CD4-positive, CD25-positive, alpha-beta regulatory T cell (primary cell): ENCODE results near the gene GRAP. TPM values are rescaled to one million over a fixed set of nuclear protein-coding genes. Genes with fewer than 3 reads are reported as not detected.
"Not testable (repeated sequence)": the region's sequence is repeated elsewhere in the genome, so short reads cannot be mapped to it uniquely, and the experiment has no call there.

Source experiments
- ATAC-seq, 2 donors: fragments of 150-1000 bp; cut with Tn5 transposase; one replicate each; pipeline ENCODE4 v1.10.0; 2021; ENCODE audit warnings: low read depth in 2 of 2, moderate number of reproducible peaks in 2 of 2, moderate library complexity in 1 of 2
- DNase-seq, 3 donors: peaks; one replicate each; pipeline versions ENCODE4 v3.0.0 to v3.0.0-alpha.2; 2012 to 2022; ENCODE audit warnings: mixed read lengths in 1 of 3
- H3K27ac ChIP-seq: one replicate; pipeline ENCODE4 v1.7.0; 2013; ENCODE audit warnings: mild to moderate bottlenecking, low read length; ENCODE audit not compliant: insufficient read depth, poor library complexity, severe bottlenecking
- H3K27me3 ChIP-seq: one replicate; pipeline ENCODE4 v1.7.0; 2013; ENCODE audit warnings: low read length; ENCODE audit not compliant: control insufficient read depth, insufficient read depth
- H3K36me3 ChIP-seq: one replicate; pipeline ENCODE4 v1.7.0; 2013; ENCODE audit warnings: mild to moderate bottlenecking, low read length, moderate library complexity; ENCODE audit not compliant: control insufficient read depth, insufficient read depth
- H3K4me1 ChIP-seq: 2 replicates; pipeline ENCODE4 v1.7.0; 2013; ENCODE audit warnings: mild to moderate bottlenecking, low read length; ENCODE audit not compliant: insufficient read depth, control insufficient read depth, poor library complexity, severe bottlenecking
- H3K4me3 ChIP-seq: one replicate; pipeline ENCODE4 v1.7.0; 2013; ENCODE audit warnings: low read depth, mild to moderate bottlenecking, low read length, moderate library complexity
- H3K9me3 ChIP-seq, 2 experiments: 1 replicate in 1 of 2; 2 replicates in 1 of 2; pipeline ENCODE4 v1.7.0; 2013; ENCODE audit warnings: low read length in 2 of 2, mild to moderate bottlenecking in 1 of 2, moderate library complexity in 1 of 2; ENCODE audit not compliant: control insufficient read depth in 2 of 2
- H3K27ac Mint-ChIP-seq, 3 donors: one replicate each; pipeline ENCODE4 v1.8.0; 2020 to 2022; ENCODE audit warnings: mild to moderate bottlenecking in 3 of 3, mixed read lengths in 3 of 3, moderate library complexity in 2 of 3
- H3K27me3 Mint-ChIP-seq: one replicate; pipeline ENCODE4 v1.8.0; 2022; ENCODE audit warnings: mild to moderate bottlenecking, mixed read lengths
- H3K36me3 Mint-ChIP-seq: one replicate; pipeline ENCODE4 v1.8.0; 2020; ENCODE audit warnings: mixed read lengths
- H3K4me1 Mint-ChIP-seq, 4 donors: one replicate each; pipeline ENCODE4 v1.8.0; 2020 to 2022; ENCODE audit warnings: mixed read lengths in 4 of 4, mild to moderate bottlenecking in 1 of 4
- H3K4me3 Mint-ChIP-seq, 4 donors: one replicate each; pipeline ENCODE4 v1.8.0; 2020 to 2022; ENCODE audit warnings: mild to moderate bottlenecking in 4 of 4, mixed read lengths in 4 of 4, moderate library complexity in 3 of 4
- H3K9me3 Mint-ChIP-seq, 7 donors: one replicate each; pipeline ENCODE4 v1.8.0; 2020 to 2022; ENCODE audit warnings: mixed read lengths in 7 of 7, mild to moderate bottlenecking in 3 of 7, moderate library complexity in 2 of 7
- polyA plus RNA-seq, 4 donors: library from polyadenylated mRNA; unstranded; fragments of 300-500 nt; fragmentation: Illumina TruSeq; gene quantifications; one replicate each; pipeline ENCODE4 v1.2.3, GENCODE V29; 2021
- total RNA-seq: library from RNA; stranded (reverse); gene quantifications from one replicate; pipeline ENCODE4 v1.2.3, GENCODE V29; 2022

GRAP gene
- total and polyA plus RNA-seq, 5 donors from 2014 or later, result 34.5 to 77.5 (median 62.1) TPM

- H3K27ac Mint-ChIP-seq, DNase-seq, H3K9me3 ChIP-seq, H3K9me3 Mint-ChIP-seq, H3K4me3 Mint-ChIP-seq, H3K27me3 Mint-ChIP-seq, H3K27me3 ChIP-seq, H3K27ac ChIP-seq, H3K36me3 ChIP-seq, H3K36me3 Mint-ChIP-seq, H3K4me3 ChIP-seq, H3K4me1 ChIP-seq, H3K4me1 Mint-ChIP-seq: not testable (repeated sequence)
- peak; percentile 42 to 50 for ATAC-seq
Observed at GRCh38 chr17:19038007-19038406, 8.8 kb downstream of the GRAP start.

- ATAC-seq, H3K36me3 Mint-ChIP-seq, H3K4me3 ChIP-seq, DNase-seq, H3K36me3 ChIP-seq, H3K27ac ChIP-seq, H3K27me3 ChIP-seq, H3K4me3 Mint-ChIP-seq, H3K4me1 Mint-ChIP-seq, H3K27me3 Mint-ChIP-seq, H3K27ac Mint-ChIP-seq, H3K9me3 ChIP-seq, H3K4me1 ChIP-seq, H3K9me3 Mint-ChIP-seq: not testable (repeated sequence)
Observed at GRCh38 chr17:19037547-19037946, 9.2 kb downstream of the GRAP start.

- not testable (repeated sequence) for H3K36me3 Mint-ChIP-seq, H3K36me3 ChIP-seq, H3K27me3 ChIP-seq, H3K27ac Mint-ChIP-seq, H3K9me3 Mint-ChIP-seq, H3K9me3 ChIP-seq, ATAC-seq, H3K4me3 ChIP-seq, H3K4me1 ChIP-seq, H3K4me1 Mint-ChIP-seq, H3K27me3 Mint-ChIP-seq, H3K27ac ChIP-seq, H3K4me3 Mint-ChIP-seq, DNase-seq
Observed at GRCh38 chr17:19036186-19036585, 10.6 kb downstream of the GRAP start.

GRCh38 chr17:19032377-19032988 is 14.3 kb downstream of the GRAP start:
- not testable (repeated sequence) for H3K4me3 ChIP-seq, H3K36me3 ChIP-seq, H3K4me3 Mint-ChIP-seq, H3K36me3 Mint-ChIP-seq, H3K27me3 Mint-ChIP-seq, DNase-seq, H3K9me3 Mint-ChIP-seq, H3K4me1 Mint-ChIP-seq, H3K27ac ChIP-seq, H3K9me3 ChIP-seq, H3K27me3 ChIP-seq, H3K27ac Mint-ChIP-seq, H3K4me1 ChIP-seq
- ATAC-seq, result peak; percentile 90 to 93

GRCh38 chr17:19031729-19032128 is 15.0 kb downstream of the GRAP start:
- H3K27ac ChIP-seq, H3K36me3 ChIP-seq, H3K9me3 ChIP-seq, H3K4me1 Mint-ChIP-seq, H3K27ac Mint-ChIP-seq, H3K4me1 ChIP-seq, H3K36me3 Mint-ChIP-seq, H3K27me3 ChIP-seq, H3K27me3 Mint-ChIP-seq, H3K9me3 Mint-ChIP-seq, H3K4me3 Mint-ChIP-seq, H3K4me3 ChIP-seq: not testable (repeated sequence)
- peak in 1 of 3 donors; percentile 17 for DNase-seq
- ATAC-seq, result peak in 1 of 2 donors; percentile 54

GRCh38 chr17:19030771-19031449 is 15.8 kb downstream of the GRAP start:
- H3K27me3 Mint-ChIP-seq, H3K9me3 ChIP-seq, H3K4me3 Mint-ChIP-seq, DNase-seq, H3K4me1 Mint-ChIP-seq, H3K36me3 Mint-ChIP-seq, H3K4me1 ChIP-seq, H3K27me3 ChIP-seq, ATAC-seq, H3K27ac Mint-ChIP-seq, H3K36me3 ChIP-seq, H3K9me3 Mint-ChIP-seq, H3K4me3 ChIP-seq, H3K27ac ChIP-seq: not testable (repeated sequence)

GRCh38 chr17:19029740-19030139 is 17.0 kb downstream of the GRAP start:
- not testable (repeated sequence) for ATAC-seq, H3K4me1 ChIP-seq, DNase-seq, H3K9me3 Mint-ChIP-seq, H3K4me3 Mint-ChIP-seq, H3K4me3 ChIP-seq, H3K27me3 ChIP-seq, H3K36me3 ChIP-seq, H3K9me3 ChIP-seq, H3K4me1 Mint-ChIP-seq, H3K27ac Mint-ChIP-seq, H3K27me3 Mint-ChIP-seq, H3K36me3 Mint-ChIP-seq, H3K27ac ChIP-seq

- DNase-seq, H3K4me3 Mint-ChIP-seq, ATAC-seq, H3K27ac Mint-ChIP-seq, H3K27me3 Mint-ChIP-seq, H3K27me3 ChIP-seq, H3K36me3 Mint-ChIP-seq, H3K4me1 ChIP-seq, H3K36me3 ChIP-seq, H3K9me3 ChIP-seq, H3K4me3 ChIP-seq, H3K9me3 Mint-ChIP-seq, H3K27ac ChIP-seq: not testable (repeated sequence)
- H3K4me1 Mint-ChIP-seq, result peaks cover 4 to 14% (median 7%) of the 10 kb centered on the region in 4 donors
Observed at GRCh38 chr17:19028671-19029070, 18.1 kb downstream of the GRAP start.
